ENCODE results near the gene KCNMB1.

Gene KCNMB1

DNA sequence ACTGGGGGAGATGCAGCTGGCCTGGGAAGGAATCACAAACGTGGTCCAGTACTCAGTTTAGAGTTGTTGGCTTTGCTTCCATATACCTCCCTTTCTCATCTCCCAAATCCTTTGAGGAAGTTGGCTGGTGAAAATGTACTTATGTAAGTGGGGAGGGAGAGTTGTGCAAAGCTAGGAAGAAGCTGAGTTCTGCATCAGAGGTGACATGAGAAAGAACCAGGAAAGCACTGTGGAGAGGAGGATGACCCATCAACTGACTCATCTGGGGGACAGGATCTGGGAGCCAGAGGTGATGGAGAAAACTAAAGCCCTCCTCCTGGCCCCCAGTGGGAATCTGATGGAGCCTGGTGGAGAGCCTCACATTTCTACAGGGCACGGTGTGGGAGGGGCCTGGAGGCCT, 16.2 kb downstream of the KCNMB1 start:
- DNase-seq, result no peak

DNA sequence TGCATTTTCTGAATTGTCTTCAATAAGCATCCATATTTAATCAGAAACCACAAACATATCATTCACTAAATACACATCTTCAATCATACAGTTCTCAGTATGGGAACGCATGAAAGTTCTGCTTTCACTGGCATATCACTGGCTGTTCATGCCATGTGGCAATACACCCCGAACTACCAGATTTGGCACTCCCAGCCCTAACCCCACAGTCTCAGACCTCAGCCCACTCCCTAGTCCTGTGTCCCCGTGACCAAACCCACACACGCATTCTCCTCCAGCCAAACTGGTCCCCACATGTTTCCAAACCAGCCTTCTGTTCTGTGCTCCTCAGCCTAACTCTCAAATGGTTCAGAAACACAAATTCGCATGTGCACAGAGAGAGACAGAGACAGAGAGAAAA, 20.6 kb downstream of the KCNMB1 start:
- no peak for DNase-seq

DNA sequence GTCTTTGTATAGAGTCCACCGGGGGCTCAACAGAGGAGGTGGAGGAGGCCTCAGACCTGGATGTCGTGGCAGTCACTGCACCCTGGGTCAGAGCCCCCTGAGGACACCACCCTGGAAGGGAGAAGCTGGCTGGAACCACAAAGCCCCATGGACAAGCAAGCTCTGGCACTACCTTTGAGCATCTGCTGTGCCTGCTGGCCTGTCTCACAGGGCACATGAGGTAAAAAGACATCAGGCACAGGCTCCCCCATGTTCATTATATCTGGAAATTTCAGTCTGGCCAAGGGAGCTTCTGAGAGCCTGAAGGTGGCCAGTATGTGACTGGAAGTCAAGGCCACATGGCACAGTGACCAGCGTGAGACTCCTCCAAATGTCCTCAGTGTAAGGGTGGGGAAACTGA, 22.9 kb downstream of the KCNMB1 start:
- no peak for DNase-seq

DNA sequence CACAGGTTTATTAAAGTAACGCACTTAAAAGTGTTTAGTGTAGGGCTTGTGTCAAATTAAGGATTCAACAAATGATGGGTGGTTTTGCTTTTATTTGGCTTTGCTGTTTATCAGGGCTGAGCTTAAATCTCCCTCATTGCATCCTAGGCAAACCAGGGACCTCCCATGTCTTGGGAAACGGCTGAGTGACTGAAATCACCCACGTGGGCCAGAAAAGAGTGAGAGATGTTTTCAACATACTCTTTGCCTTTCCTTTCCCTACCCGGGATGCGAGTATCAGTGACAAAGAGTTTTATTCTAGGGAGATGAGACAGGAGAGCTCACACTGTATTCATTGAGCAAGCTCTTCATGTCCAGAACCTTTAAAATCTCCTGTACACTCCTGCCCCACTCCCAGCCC, 23.3 kb downstream of the KCNMB1 start:
- no peak for DNase-seq

DNA sequence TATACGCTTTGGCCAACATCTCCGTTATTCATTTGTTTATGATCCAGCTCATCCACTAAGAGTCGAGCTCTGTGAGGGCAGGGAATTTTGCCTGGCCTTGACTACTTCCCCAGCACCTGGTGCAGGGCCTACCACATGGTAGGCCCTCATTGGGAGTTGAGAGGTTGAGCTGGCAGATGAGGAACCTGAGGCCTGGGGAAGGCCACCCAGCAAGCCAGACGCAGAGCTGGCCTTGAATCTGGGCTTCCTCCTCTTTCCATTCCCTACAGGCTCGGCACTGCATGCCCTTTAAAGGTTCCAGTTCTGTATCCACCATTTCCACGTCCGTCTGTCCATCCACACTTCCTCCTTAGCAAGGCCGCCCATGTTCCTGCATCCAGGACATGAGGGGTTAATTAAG, 24.2 kb downstream of the KCNMB1 start:
- no peak for DNase-seq

DNA sequence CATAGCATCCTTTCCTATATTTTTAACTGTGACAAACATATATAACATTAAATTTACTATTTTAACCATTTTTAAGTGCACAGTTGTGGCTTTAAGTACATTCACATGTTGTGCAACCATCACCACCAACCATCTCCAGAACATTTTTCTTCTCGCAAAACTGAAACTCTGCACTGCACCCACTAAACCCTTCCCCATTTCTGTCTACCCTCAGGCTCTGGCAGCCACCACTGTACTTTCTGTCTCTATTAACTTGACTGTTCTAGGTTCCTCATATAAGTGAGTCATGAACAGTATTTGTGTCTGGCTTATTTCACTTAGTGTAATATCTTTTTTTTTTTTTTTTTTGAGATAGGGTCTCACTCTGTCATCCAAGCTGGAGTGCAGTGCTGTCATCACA, 25.5 kb downstream of the KCNMB1 start:
- DNase-seq, result peak; percentile 17

DNA sequence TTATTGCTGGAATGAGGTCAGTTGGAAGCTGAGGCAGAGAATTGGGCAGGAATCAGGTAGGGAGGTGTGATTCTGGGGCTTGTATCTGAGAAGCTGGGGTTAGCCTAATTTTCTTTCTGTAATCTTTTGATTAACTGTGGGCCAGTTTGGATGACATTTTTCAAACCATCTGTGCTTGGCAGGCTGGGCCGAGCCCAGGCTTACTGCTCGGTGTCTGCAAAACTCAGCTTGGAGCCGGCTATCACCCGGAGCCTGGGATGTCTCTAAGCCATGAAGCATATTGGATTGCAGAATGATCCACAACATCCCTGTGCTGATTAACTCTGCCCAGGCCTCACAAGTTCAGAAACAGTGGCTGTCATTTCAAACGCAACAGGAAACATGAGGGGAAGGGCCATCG, 26.5 kb downstream of the KCNMB1 start:
- no peak for DNase-seq

DNA sequence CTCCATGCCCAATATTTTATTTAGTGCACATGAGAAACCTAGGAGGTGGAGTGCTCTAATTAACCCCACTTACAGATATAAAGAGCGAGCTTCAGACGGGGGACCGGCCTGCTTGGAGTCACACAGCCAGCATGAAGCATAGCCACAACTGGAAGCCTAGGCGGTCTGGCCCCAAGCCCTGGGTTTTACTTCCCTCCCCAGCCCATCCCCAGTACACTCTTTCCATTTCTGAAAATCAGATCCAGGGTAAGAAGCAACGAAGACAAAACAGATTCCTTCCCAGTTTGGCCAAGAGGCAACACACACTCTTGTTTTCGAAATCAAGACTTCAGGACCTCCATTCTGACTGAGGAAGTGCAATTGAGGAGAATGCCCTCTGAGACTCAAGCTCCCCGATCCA, 27.1 kb downstream of the KCNMB1 start:
- DNase-seq, result no peak

DNA sequence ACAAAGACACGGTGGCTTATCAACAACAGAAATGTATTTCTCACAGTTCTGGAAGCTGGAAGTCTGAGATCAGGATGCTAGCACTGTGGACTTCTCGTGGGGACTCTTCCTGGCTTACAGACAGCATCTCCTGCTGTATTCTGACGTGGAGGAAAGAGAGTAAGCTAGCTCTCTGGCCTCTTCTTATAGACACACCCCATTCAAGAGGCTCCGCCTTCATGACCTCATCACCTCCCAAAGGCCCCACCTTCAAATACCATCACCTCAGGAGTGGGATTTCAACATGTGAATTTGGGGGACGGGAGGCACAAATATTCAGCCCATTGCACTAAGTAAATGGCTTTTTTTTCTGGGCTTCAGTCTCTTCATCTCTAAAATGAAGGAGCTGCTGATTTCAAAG, 27.6 kb downstream of the KCNMB1 start:
- no peak for DNase-seq

DNA sequence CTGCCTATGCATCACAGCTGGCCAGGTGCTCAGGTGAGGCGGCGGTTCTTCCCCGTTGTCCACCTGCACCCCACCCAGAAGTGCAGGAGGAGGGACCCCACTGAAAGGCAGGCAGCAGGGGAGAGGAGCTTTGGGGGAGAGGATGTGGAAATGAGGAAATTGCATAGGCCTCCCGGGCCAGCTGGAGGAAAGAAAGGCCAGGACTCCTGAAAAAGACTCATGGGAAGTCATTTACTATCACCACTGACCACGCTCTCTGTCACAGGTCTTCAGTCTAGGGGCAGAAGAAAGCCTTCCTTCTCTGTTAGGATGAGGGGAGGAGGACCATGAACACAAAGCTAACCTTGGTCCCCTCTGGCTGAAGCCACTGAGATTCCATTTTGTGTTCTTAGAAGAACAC, 28.1 kb downstream of the KCNMB1 start:
- no peak for DNase-seq

DNA sequence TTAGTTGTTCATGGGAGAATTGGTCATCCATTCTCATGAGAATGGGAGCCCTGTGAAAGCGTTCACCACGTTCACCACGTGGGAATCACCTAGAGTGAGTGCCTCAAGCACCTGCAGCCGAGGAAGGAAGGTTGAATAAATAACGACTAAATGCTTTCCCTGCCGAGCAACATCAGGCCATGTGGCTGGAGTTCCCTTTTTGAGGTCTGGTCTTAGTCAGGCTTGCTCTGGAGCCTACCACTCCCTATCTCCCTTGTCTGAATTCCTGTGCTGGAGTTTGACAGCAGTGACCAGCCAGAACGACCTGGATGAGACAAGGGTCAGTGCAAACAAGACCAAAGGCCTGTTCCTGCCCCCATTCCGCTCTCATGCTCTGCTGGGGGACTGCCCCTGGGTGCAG, 28.5 kb downstream of the KCNMB1 start:
- peak; percentile 32 for DNase-seq

DNA sequence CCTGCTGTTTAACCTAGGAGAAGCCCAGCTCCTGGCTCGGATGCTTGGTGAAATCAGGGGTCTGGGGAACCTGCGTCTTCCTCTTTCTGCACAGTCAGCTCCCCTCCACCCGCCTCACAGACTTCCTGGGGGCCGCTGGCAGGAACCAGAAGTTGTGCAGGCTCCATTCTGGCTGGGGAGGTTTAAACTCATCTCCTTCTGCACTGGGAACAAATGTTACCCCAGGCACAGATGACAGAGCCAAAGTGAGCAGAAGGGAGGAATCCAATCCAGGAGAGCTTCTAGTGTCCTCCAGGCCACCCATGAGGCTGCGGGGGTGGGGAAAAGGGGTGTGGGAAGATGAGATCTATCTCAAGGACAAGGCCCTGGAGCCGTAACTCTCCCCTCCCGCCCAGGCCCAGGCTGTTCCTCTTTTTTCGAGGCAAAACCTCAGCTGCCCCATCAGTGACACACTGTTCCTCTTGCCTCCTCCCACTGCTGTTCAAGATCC, 31.2 kb downstream of the KCNMB1 start:
- peak; percentile 94 for DNase-seq

DNA sequence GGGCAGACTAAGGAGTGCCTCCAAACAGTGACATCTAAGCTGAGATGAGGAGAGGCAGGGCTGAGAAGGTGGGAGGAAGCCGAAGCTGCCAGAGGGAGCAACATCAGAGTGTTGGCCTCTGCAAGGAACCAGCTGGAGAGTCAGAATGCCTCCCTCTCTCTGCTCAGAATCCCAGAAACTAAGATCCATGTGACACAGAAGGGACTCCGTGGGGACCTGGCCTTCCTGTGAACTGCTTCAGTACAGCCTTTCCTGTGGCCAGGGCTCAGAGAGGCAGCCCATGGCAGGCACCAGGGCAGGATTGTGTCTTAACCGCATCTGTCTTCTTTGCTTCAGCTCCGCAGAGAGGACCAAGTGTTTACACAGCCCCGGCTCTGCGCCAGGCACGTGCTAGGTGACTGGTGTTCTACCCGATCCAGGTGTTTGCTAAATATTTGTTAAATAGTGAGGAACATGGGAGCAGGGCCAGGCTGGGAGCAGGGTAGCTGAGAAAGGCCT, 33.5 kb downstream of the KCNMB1 start:
- no peak for DNase-seq

DNA sequence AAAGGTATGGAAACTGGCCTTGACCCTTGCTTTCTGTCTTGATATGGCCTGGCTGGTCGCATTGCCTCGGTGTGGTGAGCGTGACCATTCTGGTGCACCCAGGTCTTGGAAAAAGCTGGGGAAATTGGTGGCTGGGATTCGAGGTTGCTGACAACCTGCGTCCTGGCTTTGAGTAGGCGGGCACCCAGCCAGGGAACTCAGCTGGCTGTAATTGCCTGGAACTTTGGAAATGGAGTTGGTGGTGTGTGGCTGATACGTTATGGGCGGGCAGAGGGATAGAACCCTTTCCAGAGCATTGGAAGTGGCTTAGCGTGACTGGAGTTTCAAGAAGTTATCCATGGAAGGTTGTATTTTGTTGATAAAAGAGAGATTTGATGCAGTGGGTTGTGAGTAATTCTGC, 35.2 kb downstream of the KCNMB1 start:
- DNase-seq, result no peak

DNA sequence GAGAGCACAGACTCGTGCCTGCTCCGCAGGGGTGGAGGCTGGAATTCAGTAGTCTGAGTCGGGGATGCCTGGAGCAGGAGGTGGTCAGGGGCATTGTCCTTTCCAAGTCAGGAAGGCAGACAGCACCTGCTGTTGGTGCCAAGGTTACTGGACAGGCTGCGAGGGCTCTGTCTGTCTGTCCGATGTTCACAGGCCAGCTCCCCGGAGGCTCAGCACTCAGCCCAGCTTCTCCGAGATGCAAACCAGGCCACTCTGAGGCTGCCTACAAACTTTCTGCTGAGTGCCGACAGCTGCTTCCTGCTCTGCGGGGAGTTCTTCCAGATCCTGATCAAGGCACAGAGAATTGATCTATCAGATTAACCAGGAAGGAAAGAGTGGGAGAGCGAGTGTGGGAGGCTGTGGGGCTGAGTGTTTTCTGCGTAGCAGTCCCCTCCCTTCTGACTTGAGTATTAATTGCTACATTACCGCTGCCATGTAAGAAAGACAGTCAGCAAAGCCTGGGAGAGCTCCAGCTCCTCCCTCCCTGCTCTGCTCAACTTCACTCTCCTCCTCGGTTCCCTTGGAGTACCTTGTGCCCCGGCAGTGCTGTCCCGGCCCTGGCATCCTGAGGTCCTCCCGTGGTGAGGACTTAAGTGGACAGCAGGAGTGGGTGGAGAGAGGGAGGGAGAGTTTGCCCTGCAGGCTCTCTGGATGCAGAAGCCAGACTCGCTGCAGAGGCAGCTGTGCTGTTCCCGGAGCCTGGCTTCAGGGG, 36.0 kb downstream of the KCNMB1 start:
- no peak for DNase-seq

DNA sequence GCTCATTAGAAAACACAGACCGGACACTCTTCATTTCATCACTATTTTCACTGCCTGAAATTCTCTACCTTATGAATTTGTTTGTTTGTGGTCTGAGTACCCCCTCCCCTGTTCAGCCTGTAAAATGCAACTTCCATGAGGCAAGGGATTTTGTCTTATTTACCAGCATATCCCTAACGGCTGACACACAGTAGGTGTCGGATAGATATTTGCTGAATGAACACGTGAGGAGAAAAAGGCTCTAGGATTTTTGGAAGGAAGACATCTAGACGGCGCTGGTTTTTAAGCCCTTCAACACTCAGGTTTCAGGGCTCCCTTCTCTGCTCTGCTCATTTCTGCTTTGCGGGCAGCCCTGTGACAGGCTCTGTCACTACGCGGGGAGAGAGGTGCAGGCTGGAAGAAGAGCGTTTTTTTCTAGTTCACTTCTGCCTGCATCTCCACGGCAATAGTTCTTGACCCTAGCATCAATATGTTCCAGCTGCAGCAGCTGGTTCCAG, 41.0 kb downstream of the KCNMB1 start:
- no peak for DNase-seq

DNA sequence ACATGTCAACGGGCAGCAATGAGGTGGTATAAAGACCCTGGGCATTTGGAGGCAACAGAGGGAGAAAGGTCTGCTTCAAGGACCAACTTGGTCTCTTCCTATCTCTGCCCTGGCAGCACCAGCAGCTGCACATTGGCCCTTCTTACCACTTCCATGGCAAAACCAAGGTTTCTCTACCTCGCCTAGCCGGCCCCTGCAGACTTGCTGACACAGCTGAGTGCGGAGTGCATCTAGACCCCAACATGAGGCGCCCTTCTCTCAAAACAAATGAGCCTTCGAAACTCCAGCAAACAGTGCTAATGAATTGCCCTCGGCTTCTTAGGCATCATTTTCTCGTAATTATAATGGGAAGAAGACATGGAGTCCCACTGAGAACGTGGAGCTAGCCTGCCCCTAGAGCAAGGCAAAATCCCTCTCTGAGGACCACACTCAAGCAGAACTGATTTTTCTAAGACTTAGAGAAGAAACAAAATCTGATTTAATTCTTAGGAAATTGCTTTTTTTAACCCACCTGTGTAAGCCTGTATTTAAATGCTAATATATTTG, 42.1 kb downstream of the KCNMB1 start:
- DNase-seq, result no peak

DNA sequence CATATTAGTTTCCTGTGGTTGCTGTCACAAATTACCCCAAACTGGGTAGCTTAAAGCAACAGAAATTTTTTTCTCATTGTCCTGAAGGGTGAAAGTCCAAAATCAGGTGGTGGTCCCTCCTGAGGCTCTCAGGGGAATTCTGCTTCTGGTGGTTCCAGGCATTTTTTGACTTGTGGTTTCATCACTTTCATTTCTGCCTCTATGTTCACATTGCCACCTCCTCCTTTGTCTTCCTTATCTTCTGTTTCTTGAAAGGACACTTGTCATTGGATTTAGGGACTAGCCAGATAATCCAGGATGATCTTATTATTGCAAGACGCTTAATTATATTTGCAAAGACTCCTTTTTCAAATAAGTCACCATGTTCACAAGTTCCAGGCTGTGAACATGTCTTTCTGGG, 43.2 kb downstream of the KCNMB1 start:
- DNase-seq, result no peak

DNA sequence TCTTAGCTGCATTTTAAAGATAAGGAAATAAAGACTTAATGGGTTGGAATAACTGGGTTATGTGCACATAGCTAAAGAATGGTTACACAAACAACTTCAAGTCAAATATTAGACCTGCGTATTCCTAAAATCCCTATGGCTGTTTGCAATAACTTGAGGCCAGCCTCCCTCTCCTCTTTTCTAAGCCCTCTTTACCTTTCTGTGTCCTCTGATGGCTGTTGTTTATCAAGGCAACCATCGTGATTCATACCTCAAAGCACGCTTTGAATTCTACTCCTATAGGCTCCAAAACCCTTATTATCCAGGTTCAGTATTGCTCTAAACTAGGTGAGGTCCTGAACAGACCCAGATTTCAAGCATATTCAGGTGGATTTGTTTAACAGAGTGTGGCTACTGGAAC, 46.0 kb downstream of the KCNMB1 start:
- no peak for DNase-seq

DNA sequence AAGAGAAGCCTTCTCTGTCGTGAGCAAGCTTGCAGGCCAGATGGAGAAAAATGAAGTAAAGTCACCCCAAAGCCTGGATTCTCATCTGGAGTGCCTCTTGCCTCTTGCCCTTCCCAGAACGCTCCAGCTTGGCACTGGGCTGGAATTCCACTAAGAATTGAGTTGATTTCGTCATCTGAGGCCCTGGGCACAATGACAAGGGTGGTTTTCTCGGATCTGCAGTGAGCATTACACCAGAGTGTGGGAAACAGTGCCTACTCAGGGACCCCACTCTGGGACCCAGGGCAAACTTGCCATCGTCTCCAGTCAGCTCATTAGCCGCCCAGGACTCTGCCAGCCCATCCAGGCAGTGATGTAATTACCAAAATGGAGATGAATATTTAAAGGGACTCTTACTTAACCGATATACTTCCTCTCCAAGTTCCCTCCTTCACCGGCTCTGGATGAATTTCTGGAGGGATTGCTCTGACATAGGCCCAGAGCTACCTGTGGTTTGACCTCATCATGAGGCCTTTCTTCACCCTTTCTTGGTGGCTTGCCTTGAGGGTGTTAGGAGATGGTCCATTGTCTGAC, 46.9 kb downstream of the KCNMB1 start:
- no peak for DNase-seq

DNA sequence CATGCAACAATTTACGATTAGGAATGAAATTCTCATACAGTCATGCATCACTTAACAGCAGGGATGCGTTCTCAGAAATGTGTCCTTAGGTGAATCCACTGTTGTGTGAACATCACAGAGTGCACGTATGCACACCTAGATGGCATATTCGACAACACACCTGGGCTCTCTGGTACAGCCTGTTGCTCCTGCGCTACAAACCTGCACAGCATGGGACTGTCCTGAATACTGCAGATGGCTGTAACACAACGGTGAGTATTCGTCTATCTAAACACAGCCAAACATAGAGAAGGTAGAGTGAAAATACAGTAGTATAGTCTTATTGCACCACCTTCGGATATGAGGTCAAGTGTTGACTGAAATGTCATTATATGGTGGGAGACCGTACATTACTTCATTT, 47.6 kb downstream of the KCNMB1 start:
- no peak for DNase-seq

DNA sequence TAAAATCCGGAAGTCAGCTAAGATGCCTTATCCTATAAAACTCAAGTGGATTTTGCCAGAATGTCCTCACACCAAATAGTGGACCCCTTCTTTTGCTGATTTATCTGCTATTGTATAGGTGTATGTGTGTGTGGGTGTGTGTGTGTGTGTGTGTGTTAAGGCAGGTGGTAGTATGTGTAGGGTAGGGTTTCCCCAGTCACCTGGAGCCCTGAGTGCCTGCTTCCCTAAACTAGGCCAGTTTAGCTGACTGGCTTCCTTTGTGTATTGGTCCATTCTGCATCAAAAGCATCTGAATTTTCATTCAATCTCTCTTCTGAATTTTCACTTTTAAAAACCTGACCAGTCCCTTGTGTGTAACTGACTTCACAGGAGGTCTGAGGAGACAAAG, 49.4 kb downstream of the KCNMB1 start:
- no peak for DNase-seq

DNA sequence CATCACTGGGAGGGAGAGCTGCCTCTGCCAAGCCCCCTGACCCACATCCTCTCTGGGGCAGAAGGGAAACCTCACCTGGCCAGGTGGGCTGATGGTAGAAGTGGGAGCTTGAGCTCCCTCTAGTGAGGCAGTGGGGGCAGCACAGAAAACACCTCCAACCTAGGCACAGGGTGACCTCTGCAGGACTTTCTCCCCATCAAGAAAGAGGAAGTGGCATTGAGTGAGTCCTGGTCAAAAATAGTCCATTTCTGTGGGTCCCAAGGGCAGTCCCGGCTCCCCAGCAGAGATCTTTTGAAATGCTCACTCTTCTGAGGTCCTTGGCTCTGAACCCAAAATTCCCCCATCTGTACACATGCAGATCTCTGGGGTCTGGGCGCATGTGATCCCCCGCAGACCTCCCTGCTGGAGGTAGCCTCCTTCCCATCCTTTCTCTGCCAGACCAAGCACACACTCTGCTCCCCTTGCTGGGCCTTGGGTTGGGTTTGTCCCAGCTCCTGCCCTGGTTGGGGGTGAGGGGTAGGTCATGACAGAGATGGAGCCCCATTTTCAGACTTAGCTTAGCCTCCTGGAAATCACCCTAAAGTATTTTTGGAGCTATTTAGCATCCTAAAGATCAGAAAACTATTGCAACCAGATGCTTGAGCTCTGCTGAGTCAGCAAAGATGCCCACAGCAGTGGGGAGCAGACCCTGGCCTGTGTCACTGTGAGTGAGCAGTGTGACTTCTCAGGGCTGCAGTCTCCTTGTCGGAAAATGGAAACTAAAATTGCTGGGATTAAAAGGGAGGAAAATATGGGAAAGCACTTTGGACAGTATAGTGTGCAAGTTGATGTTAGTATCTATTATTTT, 50.0 kb downstream of the KCNMB1 start:
- peak; percentile 79 for DNase-seq

Data from OCI-M1 (cell line).